Measurements from ENCODE around the gene MACROD1. TPM values are rescaled to one million over a fixed set of nuclear protein-coding genes. Genes with fewer than 3 reads are reported as not detected.
A peak's percentile ranks its signal among the peaks of the same experiment; 100 is the strongest.

MACROD1 gene
- total RNA-seq, 2 donors from 2014 or later, result 33.5 to 68.2 TPM

GRCh38 chr11:64185693-64186491, 20.0 kb upstream of the MACROD1 start, which contains the start of gene STIP1:
Gene STIP1 (plus strand): TSS chr11:64186171. CDS start chr11:64186262, 91 bp downstream.
- Histone ChIP-seq H3K36me3 (no peaks in the 10 kb centered on the region), H3K4me3 (peak within 1 kb of the TSS; percentile 62 to 67), H3K4me1 (replicated peaks) (no peaks in the 10 kb centered on the region), H3K9me3 (no peaks in the 10 kb centered on the region), H3K27ac (peak within 1 kb of the TSS; percentile 97 to 99), H3K27me3 (replicated peaks; ENCODE audit: insufficient read depth) (no peaks in the 10 kb centered on the region)
- intact Hi-C loops (cut with DNase I), result loop anchor here (5.0 kb wide), 1 partner anchor 116 kb away; the partner anchor contains the start of gene CATSPERZ
- WGBS, result under 1% methylated on average over 72 of the region's 74 CpGs
- TF ChIP-seq CTCF (IDR thresholded peaks at IDR 0.05), result peak in 2 of 4 experiments; percentile 23 to 51
- TF ChIP-seq POLR2A (IDR thresholded peaks at IDR 0.05), result peak; percentile 94
- peak; percentile 99 for TF ChIP-seq POLR2AphosphoS5 (IDR thresholded peaks at IDR 0.05)
- peak; percentile 100 for DNase-seq (ENCODE audit: low spot score)

GRCh38 chr11:64185175-64185692, 19.3 kb upstream of the MACROD1 start:
- 0% methylated on average over 52 of the region's 52 CpGs for WGBS
- intact Hi-C loops (cut with DNase I), result loop anchor here (5.0 kb wide), 1 partner anchor 117 kb away; the partner anchor contains the start of gene CATSPERZ
- Histone ChIP-seq H3K27me3 (replicated peaks; ENCODE audit: insufficient read depth) (no peaks in the 10 kb centered on the region), H3K36me3 (no peaks in the 10 kb centered on the region), H3K4me1 (replicated peaks) (no peaks in the 10 kb centered on the region), H3K9me3 (no peaks in the 10 kb centered on the region), H3K4me3 (peak overlapping the region; percentile 62 to 67), H3K27ac (peak overlapping the region; percentile 97 to 99)
- TF ChIP-seq CTCF (IDR thresholded peaks at IDR 0.05) (peak in 2 of 4 experiments; percentile 73), POLR2AphosphoS5 (IDR thresholded peaks at IDR 0.05) (no peak), POLR2A (IDR thresholded peaks at IDR 0.05) (peak; percentile 96)
- peak; percentile 60 for DNase-seq (ENCODE audit: low spot score)

GRCh38 chr11:64183890-64184289, 18.0 kb upstream of the MACROD1 start:
- intact Hi-C loops (cut with DNase I), result no loop called here
- Histone ChIP-seq H3K27me3 (replicated peaks; ENCODE audit: insufficient read depth) (no peaks in the 10 kb centered on the region), H3K9me3 (no peaks in the 10 kb centered on the region), H3K4me3 (no peak overlapping the region), H3K36me3 (no peaks in the 10 kb centered on the region), H3K27ac (no peak overlapping the region), H3K4me1 (replicated peaks) (no peaks in the 10 kb centered on the region)
- WGBS, result 91% methylated on average over 7 of the region's 7 CpGs
- no peak for TF ChIP-seq POLR2AphosphoS5 (IDR thresholded peaks at IDR 0.05)
- TF ChIP-seq CTCF (IDR thresholded peaks at IDR 0.05), result no peak
- no peak for TF ChIP-seq POLR2A (IDR thresholded peaks at IDR 0.05)
- DNase-seq (ENCODE audit: low spot score), result no peak

- Histone ChIP-seq H3K4me1 (replicated peaks) (no peaks in the 10 kb centered on the region), H3K27ac (peak overlapping the region; percentile 59 to 63), H3K9me3 (no peaks in the 10 kb centered on the region), H3K27me3 (replicated peaks; ENCODE audit: insufficient read depth) (no peaks in the 10 kb centered on the region), H3K4me3 (no peak overlapping the region), H3K36me3 (no peaks in the 10 kb centered on the region)
- peak; percentile 81 for DNase-seq (ENCODE audit: low spot score)
- intact Hi-C loops (cut with DNase I), result no loop called here
- WGBS, result 41% methylated on average over 17 of the region's 17 CpGs
- TF ChIP-seq POLR2A (IDR thresholded peaks at IDR 0.05), result peak; percentile 87
- peak; percentile 95 for TF ChIP-seq POLR2AphosphoS5 (IDR thresholded peaks at IDR 0.05)
- no peak for TF ChIP-seq CTCF (IDR thresholded peaks at IDR 0.05)
These were observed 15.8 kb upstream of the MACROD1 start for GRCh38 chr11:64181506-64182411.

All from prostate gland (tissue), 2 donors.